T-cell (primary cell): Measurements from ENCODE around the gene PHETA2. TPM values are rescaled to one million over a fixed set of nuclear protein-coding genes. Genes with fewer than 3 reads are reported as not detected.
A peak's percentile ranks its signal among the peaks of the same experiment; 100 is the strongest.
"Not testable (repeated sequence)": the region's sequence is repeated elsewhere in the genome, so short reads cannot be mapped to it uniquely, and the experiment has no call there.

Experiments
- ATAC-seq, 4 experiments: fragments of 200-7000 bp in 3 of 4; fragments of 150-1000 bp in 1 of 4; cut with Tn5 transposase; replicated peaks in 1 of 4; 1 replicate in 3 of 4; 2 replicates in 1 of 4; pipeline ENCODE4 v1.10.0; 2021; ENCODE audit warnings: moderate library complexity in 3 of 4, mild to moderate bottlenecking in 2 of 4, moderate number of reproducible peaks in 1 of 4
- CTCF ChIA-PET, 2 donors: fragments of 300-600 bp; sonication (Branson Sonifier 250); formaldehyde crosslinking; loops; one replicate each; lab custom pipeline; 2022; ENCODE audit warnings: antibody characterized with exemption in 2 of 2; lab: Charles Lee
- POLR2A ChIA-PET, 2 donors: fragments of 300-600 bp; sonication (Branson Sonifier 250); formaldehyde crosslinking; loops; one replicate each; lab custom pipeline; 2022; ENCODE audit warnings: antibody characterized with exemption in 2 of 2; lab: Charles Lee
- DNase-seq, 35 experiments: peaks; one replicate each; pipeline versions ENCODE4 v3.0.0 to v3.0.0-alpha.2; 2013 to 2023
- H3K27ac ChIP-seq: one replicate; pipeline ENCODE4 v1.5.1; 2013; ENCODE audit warnings: low read length
- H3K27me3 ChIP-seq, 2 experiments: replicated peaks in 1 of 2; 1 replicate in 1 of 2; 2 replicates in 1 of 2; pipeline versions ENCODE4 v1.6.1 to v1.7.0; 2013; ENCODE audit warnings: low read length in 1 of 2, mixed read lengths in 1 of 2; ENCODE audit not compliant: control insufficient read depth in 2 of 2, insufficient read depth in 2 of 2; ENCODE audit errors: extremely low read depth in 1 of 2
- H3K36me3 ChIP-seq, 2 donors: 1 replicate in 1 of 2; 2 replicates in 1 of 2; pipeline versions ENCODE4 v1.6.1 to v1.7.0; 2013; ENCODE audit warnings: low read length in 1 of 2; ENCODE audit not compliant: control insufficient read depth in 2 of 2, insufficient read depth in 1 of 2; ENCODE audit errors: extremely low read depth in 1 of 2
- H3K4me1 ChIP-seq, 2 experiments: 1 replicate in 1 of 2; 2 replicates in 1 of 2; pipeline versions ENCODE4 v1.6.1 to v1.7.0; 2013; ENCODE audit warnings: low read length in 2 of 2, mixed read lengths in 1 of 2; ENCODE audit not compliant: insufficient read depth in 2 of 2, control insufficient read depth in 1 of 2; ENCODE audit errors: extremely low read depth in 1 of 2
- H3K4me3 ChIP-seq, 2 donors: 1 replicate in 1 of 2; 2 replicates in 1 of 2; pipeline versions ENCODE4 v1.5.1 to v1.7.0; 2013; ENCODE audit warnings: mild to moderate bottlenecking in 2 of 2, low read length in 1 of 2, moderate library complexity in 1 of 2; ENCODE audit not compliant: control insufficient read depth in 1 of 2; ENCODE audit errors: extremely low read depth in 1 of 2
- H3K9me3 ChIP-seq: 2 replicates; pipeline ENCODE4 v1.7.0; 2013
- H3K27ac Mint-ChIP-seq, 2 donors: one replicate each; pipeline ENCODE4 v1.8.0; 2020 to 2021; ENCODE audit warnings: mild to moderate bottlenecking in 2 of 2, mixed read lengths in 2 of 2
- H3K27me3 Mint-ChIP-seq, 2 donors: one replicate each; pipeline ENCODE4 v1.8.0; 2021 to 2022; ENCODE audit warnings: mixed read lengths in 2 of 2
- H3K36me3 Mint-ChIP-seq: one replicate; pipeline ENCODE4 v1.8.0; 2021; ENCODE audit warnings: mixed read lengths
- H3K4me1 Mint-ChIP-seq, 3 donors: one replicate each; pipeline ENCODE4 v1.8.0; 2020 to 2022; ENCODE audit warnings: mixed read lengths in 3 of 3, mild to moderate bottlenecking in 1 of 3
- H3K4me3 Mint-ChIP-seq, 3 donors: one replicate each; pipeline ENCODE4 v1.8.0; 2020 to 2022; ENCODE audit warnings: mild to moderate bottlenecking in 3 of 3, mixed read lengths in 3 of 3, moderate library complexity in 3 of 3
- H3K9me3 Mint-ChIP-seq, 3 donors: one replicate each; pipeline ENCODE4 v1.8.0; 2020 to 2022; ENCODE audit warnings: mixed read lengths in 3 of 3
- WGBS: methylation state at CpG from one replicate; pipeline ENCODE4 v1.1.5; 2013; ENCODE audit warnings: missing lambda C conversion rate; ENCODE audit not compliant: insufficient coverage; 5-methylcytosine and 5-hydroxymethylcytosine counted together
- total RNA-seq, 35 experiments: library from RNA in 6 of 35; stranded (reverse) in 6 of 35; fragments of 120-200 nt in 1 of 35; gene quantifications; one replicate each; pipeline versions ENCODE4 v1.2.1 to v1.2.4 and lab custom pipeline; 2013 to 2026

The PHETA2 gene
- total RNA-seq, 5 donors from 2014 or later (not counting 1 experiment from before 2014, with no cell fraction given) = 0.83 to 2.0 (median 1.5) TPM

DNA sequence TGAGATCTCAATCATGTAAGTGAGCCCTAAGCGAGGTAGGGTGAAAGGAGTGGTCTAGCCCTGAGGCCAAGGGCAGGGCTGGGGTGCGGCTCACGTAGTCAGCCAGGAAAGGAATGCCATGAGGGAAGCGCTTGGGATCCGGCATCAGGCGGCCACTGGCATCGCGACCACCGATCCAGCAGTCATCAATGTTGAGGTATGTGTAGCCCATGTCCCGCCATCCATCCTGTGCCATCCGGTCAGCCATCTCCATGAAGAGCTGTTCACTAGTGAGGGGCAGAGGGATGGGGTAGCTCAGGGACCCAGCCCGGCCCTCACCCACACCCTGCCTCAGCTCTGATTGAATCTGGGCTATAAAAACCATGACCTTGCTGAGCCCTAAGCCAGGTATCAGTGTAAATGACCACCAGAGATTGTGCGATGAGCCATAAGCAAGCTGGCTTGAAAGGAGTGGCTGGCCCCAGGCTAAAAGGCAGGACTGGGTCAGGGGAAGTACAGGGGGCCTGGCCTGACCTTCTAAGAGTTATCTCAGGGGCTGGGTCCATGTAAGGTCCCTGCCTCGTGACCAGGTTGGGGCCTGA is 6.3 kb upstream of the PHETA2 start:
- peak in 1 of 35 experiments; percentile 13 for DNase-seq
- Mint-ChIP-seq H3K27me3 (no peaks in the 10 kb centered on the region), H3K36me3 (peaks cover 26% of the 10 kb centered on the region), H3K4me1 (peaks cover 25 to 33% (median 25%) of the 10 kb centered on the region in 3 donors), H3K9me3 (no peaks in the 10 kb centered on the region), H3K27ac (no peak overlapping the region), H3K4me3 (no peak overlapping the region)
- Histone ChIP-seq H3K4me3 (no peak overlapping the region), H3K9me3 (no peaks in the 10 kb centered on the region), H3K27ac (no peak overlapping the region), H3K36me3 (peaks cover 4 to 27% of the 10 kb centered on the region in 2 donors), H3K27me3 (no peaks in the 10 kb centered on the region), H3K4me1 (peaks cover 13 to 22% of the 10 kb centered on the region in 2 experiments)
- CTCF ChIA-PET = interaction anchor here in 1 of 2 donors (0.5 kb wide), 1 partner anchor 374 kb away, joined by 4 read pairs; no protein-coding TSS in a partner anchor
- WGBS = 90% methylated on average over 10 of the region's 14 CpGs
- no peak for ATAC-seq
- POLR2A ChIA-PET = no interaction called here

DNA sequence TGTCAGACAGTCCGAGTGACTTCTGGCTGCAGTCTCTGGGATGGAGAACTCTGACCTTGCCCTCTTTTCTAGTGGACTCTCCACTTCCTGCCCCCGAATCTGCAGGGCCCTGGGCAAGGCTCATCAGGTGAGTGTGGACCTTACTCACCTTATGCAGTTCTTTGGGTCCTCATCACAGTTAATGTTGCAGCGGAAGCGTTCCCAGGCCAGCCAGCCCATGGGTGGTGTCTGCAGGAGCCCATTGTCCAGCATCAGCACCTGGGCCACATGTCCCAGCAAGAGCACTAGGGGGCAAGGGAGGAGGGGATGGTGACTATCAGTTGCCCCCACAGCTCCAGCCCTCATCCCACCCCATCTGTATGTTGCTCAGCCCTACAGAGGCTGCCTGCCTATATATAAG is 5.8 kb upstream of the PHETA2 start:
- H3K9me3 Mint-ChIP-seq = no peaks in the 10 kb centered on the region
- H3K36me3 Mint-ChIP-seq = peaks cover 21% of the 10 kb centered on the region
- POLR2A ChIA-PET = no interaction called here
- CTCF ChIA-PET = interaction anchor here (0.5 to 0.6 kb wide), 2 partner anchors 373 to 430 kb away, joined by 4 to 5 read pairs; no protein-coding TSS in a partner anchor
- 93% methylated on average over 2 of the region's 4 CpGs for WGBS
- H3K4me3 Mint-ChIP-seq = no peak overlapping the region
- peaks cover 13 to 22% of the 10 kb centered on the region in 2 experiments for H3K4me1 ChIP-seq
- no peak overlapping the region for H3K4me3 ChIP-seq
- H3K27me3 ChIP-seq = no peaks in the 10 kb centered on the region
- DNase-seq (peak in 1 of 35 experiments; percentile 12), ATAC-seq (no peak)
- H3K9me3 ChIP-seq = no peaks in the 10 kb centered on the region
- peaks cover 25 to 39% (median 30%) of the 10 kb centered on the region in 3 donors for H3K4me1 Mint-ChIP-seq
- no peaks in the 10 kb centered on the region for H3K27me3 Mint-ChIP-seq
- H3K27ac ChIP-seq = no peak overlapping the region
- peaks cover 4 to 22% of the 10 kb centered on the region in 2 donors for H3K36me3 ChIP-seq
- no peak overlapping the region for H3K27ac Mint-ChIP-seq

DNA sequence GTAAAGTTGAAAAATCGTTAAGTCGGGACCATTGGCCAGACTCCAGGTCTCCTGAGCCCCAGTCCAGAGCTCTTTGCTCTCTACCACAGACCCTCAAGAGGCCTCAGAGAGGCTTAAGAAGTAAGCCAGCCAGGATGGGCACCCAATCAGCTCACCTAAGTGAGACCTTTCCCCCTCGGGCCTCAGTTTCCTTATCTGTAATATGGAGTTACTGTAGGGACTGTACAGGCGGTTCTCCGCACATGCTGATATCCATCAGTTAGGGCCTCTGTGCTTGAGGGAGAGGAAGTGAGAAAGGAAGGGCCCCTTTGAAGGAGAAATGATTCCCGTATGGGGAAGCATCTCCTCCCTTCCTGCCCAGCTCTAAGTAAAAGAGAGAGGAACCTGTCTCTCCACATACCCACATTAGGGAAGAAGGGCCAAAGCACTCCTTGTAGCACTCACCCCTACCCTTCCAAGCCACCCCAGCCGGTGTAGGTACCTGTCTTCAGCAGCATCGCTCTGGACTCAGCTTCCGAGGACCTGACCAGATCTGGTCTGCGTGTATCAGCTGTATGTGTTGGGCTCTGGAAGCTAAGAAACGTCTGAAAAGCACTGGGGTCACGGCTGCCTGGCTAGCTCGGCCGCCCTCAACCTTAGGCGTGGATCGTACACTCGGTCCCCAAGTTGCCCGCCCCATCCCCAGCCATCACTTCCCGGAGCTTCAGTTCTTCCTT is 4.1 kb upstream of the PHETA2 start:
- Histone ChIP-seq H3K4me3 (peak overlapping the region; percentile 69 to 84), H3K9me3 (no peaks in the 10 kb centered on the region), H3K36me3 (peaks cover 4 to 21% of the 10 kb centered on the region in 2 donors), H3K4me1 (peaks cover 14 to 39% of the 10 kb centered on the region in 2 experiments), H3K27ac (peak overlapping the region; percentile 71), H3K27me3 (no peaks in the 10 kb centered on the region)
- peak overlapping the region; percentile 84 to 92 (median 92) for H3K4me3 Mint-ChIP-seq
- CTCF ChIA-PET = interaction anchor here in 1 of 2 donors (0.6 to 1.1 kb wide), 4 partner anchors 10 to 1354 kb away, joined by 3 to 5 read pairs (median 4); partner anchors contain the start of gene NDUFA6
- DNase-seq (peak in 3 of 35 experiments; percentile 2 to 8 (median 7)), ATAC-seq (peak in 2 of 4 experiments; percentile 15 to 18)
- peaks cover 20% of the 10 kb centered on the region for H3K36me3 Mint-ChIP-seq
- POLR2A ChIA-PET = interaction anchor here in 1 of 2 donors (0.6 to 1.2 kb wide), 2 partner anchors 10 to 103 kb away, joined by 3 to 6 read pairs; partner anchors contain the start of gene SMDT1
- H3K27ac Mint-ChIP-seq = peak overlapping the region; percentile 81 to 93
- H3K27me3 Mint-ChIP-seq = no peaks in the 10 kb centered on the region
- 7% methylated on average over 8 of the region's 19 CpGs for WGBS
- peaks cover 28 to 45% (median 36%) of the 10 kb centered on the region in 3 donors for H3K4me1 Mint-ChIP-seq
- no peaks in the 10 kb centered on the region for H3K9me3 Mint-ChIP-seq

DNA sequence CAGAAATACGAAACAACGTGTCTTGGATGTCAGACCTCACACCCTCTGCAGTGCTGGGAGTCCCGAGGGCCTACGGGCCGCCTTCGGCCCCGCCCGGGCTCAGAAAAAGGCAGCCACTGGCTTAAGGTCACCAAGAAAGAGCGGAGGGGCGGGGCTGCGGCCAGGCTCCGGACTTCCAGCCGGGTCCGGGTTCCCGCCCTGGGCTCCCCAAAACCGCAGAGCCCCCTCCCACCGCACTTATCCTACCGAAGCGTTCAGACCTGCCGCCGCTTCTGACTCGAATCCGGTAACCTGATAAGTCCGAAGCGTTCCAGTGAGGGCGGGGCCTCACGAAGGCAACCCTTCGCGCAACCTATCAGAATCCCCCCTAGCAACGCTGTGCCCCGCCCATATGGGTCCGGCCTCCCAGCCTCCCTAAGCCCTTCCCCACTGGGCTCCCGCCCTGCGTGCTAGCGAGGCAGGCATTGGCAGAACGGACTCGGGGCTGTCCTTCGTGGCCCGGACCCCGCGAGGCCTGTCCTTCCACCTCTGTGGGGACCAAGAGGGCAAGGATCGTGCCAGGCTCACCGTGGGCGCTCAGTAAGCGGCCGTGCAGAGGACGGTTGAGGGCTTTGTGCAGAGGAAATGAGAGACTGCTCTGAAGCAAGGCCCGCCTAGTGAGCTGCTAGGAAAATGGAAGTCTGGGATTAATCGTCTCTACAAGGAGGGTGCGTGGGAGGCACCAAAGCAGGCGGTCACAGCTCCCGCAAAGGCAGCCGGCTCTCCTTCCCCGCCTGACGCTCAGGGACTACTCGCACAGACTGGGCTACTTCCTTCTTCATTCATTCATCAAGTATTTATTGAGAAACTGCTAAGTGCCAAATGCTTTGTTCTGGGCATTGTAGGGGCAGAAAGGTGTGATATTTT is 3.3 kb upstream of the PHETA2 start, which contains the start of gene NAGA:
NAGA (minus strand) TSS at position 296 of the 906 bp plus-strand sequence. CDS start 515 bp downstream, outside the sequence.
- H3K9me3 Mint-ChIP-seq = no peaks in the 10 kb centered on the region
- H3K4me1 ChIP-seq = peaks cover 15 to 43% of the 10 kb centered on the region in 2 experiments
- peak; percentile 97 to 98 (median 98) for ATAC-seq
- no peaks in the 10 kb centered on the region for H3K9me3 ChIP-seq
- ChIA-PET POLR2A (interaction anchor here in 1 of 2 donors (0.6 kb wide), 1 partner anchor 102 kb away, joined by 3 read pairs; no protein-coding TSS in a partner anchor), CTCF (interaction anchor here in 1 of 2 donors (0.8 to 1.1 kb wide), 3 partner anchors 10 to 20 kb away, joined by 3 read pairs; partner anchors contain the start of gene NDUFA6)
- H3K4me3 Mint-ChIP-seq = peak within 1 kb of the TSS; percentile 84 to 92 (median 92)
- peak; percentile 73 to 95 (median 87) for DNase-seq
- H3K4me1 Mint-ChIP-seq = peaks cover 33 to 50% (median 39%) of the 10 kb centered on the region in 3 donors
- no peaks in the 10 kb centered on the region for H3K27me3 ChIP-seq
- H3K27ac ChIP-seq = peak within 1 kb of the TSS; percentile 71
- under 1% methylated on average over 48 of the region's 56 CpGs for WGBS
- peak within 1 kb of the TSS; percentile 92 to 93 for H3K27ac Mint-ChIP-seq
- H3K4me3 ChIP-seq = peak within 1 kb of the TSS; percentile 69 to 84
- H3K36me3 Mint-ChIP-seq = peaks cover 12% of the 10 kb centered on the region
- H3K27me3 Mint-ChIP-seq = no peaks in the 10 kb centered on the region
- peaks cover 4 to 13% of the 10 kb centered on the region in 2 donors for H3K36me3 ChIP-seq

DNA sequence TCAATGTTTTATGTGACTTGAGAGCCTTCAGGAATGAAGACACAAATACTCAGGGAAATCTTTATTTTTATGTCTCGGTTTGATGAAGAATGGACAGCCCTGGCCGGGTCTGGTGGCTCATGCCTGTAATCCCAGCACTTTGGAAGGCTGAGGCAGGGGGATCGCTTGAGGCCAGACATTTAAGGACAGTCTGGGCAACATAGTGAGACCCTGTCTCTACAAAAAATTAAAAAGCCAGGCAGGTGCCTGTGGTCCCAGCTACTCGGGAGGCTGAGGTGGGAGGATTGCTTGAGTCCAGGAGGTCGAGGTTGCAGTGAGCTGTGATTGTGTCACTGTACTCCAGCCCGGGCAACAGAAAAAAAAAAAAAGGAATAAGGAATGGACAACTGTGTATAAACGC is 2.5 kb upstream of the PHETA2 start:
- CTCF ChIA-PET = interaction anchor here in 1 of 2 donors (0.8 kb wide), 1 partner anchor 19 kb away, joined by 3 read pairs; the partner anchor contains the start of gene NDUFA6
- H3K4me3 Mint-ChIP-seq = peak overlapping the region; percentile 84 to 92 (median 92)
- Histone ChIP-seq H3K27ac (peak overlapping the region; percentile 71), H3K4me3 (peak overlapping the region in 1 of 2 donors; percentile 84), H3K4me1 (peaks cover 15 to 43% of the 10 kb centered on the region in 2 experiments), H3K36me3 (peaks cover 4 to 12% of the 10 kb centered on the region in 2 donors)
- H3K27me3 Mint-ChIP-seq, H3K36me3 Mint-ChIP-seq, ATAC-seq, H3K9me3 ChIP-seq, H3K27me3 ChIP-seq, H3K9me3 Mint-ChIP-seq, POLR2A ChIA-PET, DNase-seq: not testable (repeated sequence)
- peaks cover 35 to 53% (median 39%) of the 10 kb centered on the region in 3 donors for H3K4me1 Mint-ChIP-seq
- peak overlapping the region; percentile 92 to 93 for H3K27ac Mint-ChIP-seq
- 81% methylated on average over 4 of the region's 7 CpGs for WGBS
